BLaER1 treated with 17β-estradiol and CSF1 and Interleukin-3, amounts not matched to agents 10 nM and 100 nM (cell line): ENCODE data around the gene PPIB.
"Not testable (repeated sequence)": the region's sequence is repeated elsewhere in the genome, so short reads cannot be mapped to it uniquely, and the experiment has no call there.

ENCODE experiments used
- H3K27ac ChIP-seq, 11 experiments: shearing (Covaris generic); formaldehyde crosslinking; 2 replicates each; pipeline ENCODE4 v1.8.1; 2022
- H3K27me3 ChIP-seq, 11 experiments: shearing (Covaris generic); formaldehyde crosslinking; 2 replicates each; pipeline ENCODE4 v1.8.1; 2022
- H3K36me3 ChIP-seq, 11 experiments: shearing (Covaris generic); formaldehyde crosslinking; 2 replicates each; pipeline ENCODE4 v1.8.1; 2022
- H3K4me1 ChIP-seq, 10 experiments: shearing (Covaris generic); formaldehyde crosslinking; 2 replicates each; pipeline ENCODE4 v1.8.1; 2022
- H3K4me2 ChIP-seq, 11 experiments: shearing (Covaris generic); formaldehyde crosslinking; 2 replicates each; pipeline ENCODE4 v1.8.1; 2022
- H3K4me3 ChIP-seq, 10 experiments: shearing (Covaris generic); formaldehyde crosslinking; 2 replicates each; pipeline ENCODE4 v1.8.1; 2022
- H3K9ac ChIP-seq, 11 experiments: shearing (Covaris generic); formaldehyde crosslinking; 2 replicates each; pipeline ENCODE4 v1.8.1; 2022
- H3K9me3 ChIP-seq, 11 experiments: shearing (Covaris generic); formaldehyde crosslinking; replicated peaks in 1 of 11; 2 replicates each; pipeline ENCODE4 v1.8.1; 2022
- H4K20me1 ChIP-seq, 11 experiments: shearing (Covaris generic); formaldehyde crosslinking; 2 replicates each; pipeline ENCODE4 v1.8.1; 2022
- Cebpa-rat ChIP-seq, 11 experiments: shearing (Covaris generic); IDR thresholded peaks; 2 replicates each; pipeline ENCODE4 v1.8.1; 2022

Gene PPIB

DNA sequence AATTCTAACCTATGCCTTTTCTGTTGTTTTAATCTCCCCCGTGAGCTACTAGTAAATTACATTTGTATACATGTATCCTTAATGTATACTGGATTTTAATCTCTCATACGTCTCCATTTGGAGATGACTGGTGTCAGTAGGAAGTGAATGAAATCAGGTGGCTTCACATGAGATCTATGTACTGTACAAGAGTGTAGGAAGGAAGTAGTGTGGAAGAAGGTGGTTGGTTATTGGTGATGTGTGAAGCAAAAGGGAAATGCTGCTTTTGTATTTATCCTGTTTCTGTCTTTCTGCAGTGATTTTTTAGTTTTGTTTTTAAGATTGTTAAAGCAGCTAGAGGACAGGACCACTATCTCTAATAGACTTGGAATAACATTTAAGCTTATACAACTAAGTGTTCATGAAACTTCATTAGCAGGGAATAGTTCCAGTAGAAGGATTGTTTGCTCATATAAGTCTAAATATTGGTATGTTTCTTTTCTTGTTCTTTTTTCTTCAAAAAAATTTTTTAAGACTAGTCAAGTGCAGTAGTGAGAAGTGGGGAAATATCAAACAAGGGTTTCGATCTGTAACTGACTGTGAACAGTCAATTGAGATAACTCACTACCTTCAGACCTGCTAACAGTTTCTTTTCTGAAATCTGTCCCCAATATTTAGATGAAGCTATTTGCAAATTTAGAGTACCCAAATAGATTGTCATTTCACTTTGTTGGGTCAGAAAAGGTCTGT lies 51.7 kb downstream of the PPIB start:
- peak overlapping the region in 6 of 11 experiments; percentile 17 to 59 (median 31); a peak in 11 of 22 replicates for H3K27ac ChIP-seq
- TF ChIP-seq Cebpa-rat (IDR thresholded peaks at IDR 0.05), result no peak
- peak overlapping the region; percentile 36 to 82 (median 60) for H3K4me2 ChIP-seq

DNA sequence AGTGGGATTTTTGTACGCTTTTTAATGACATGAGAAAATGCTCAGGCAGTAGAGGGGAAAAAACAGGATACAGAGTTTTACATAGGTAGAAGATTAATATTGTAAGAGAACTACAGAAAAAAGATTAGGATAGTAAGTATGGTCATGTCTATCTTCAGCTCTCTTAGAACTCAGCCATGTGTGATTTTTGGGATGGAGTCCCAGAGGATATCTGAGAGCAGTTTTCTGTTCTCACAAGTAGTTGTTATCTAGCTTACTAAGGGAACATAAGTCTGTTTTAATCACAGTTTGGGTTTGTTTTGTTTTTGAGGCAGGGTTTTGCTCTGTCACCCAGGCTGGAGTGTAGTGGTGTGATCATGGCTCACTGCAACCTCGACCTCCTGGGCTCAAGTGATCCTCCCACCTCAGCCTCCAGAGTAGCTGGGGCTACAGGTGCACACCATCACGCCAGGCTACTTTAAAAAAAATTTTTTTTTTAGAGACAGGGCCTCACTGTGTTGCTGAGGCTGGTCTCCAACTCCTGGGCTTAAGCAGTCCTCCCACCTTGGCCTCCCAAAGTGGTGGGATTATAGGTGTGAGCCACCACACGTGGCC lies 52.6 kb downstream of the PPIB start:
- peak overlapping the region in 2 of 11 experiments; percentile 5 to 44; a peak in 2 of 22 replicates for H3K9ac ChIP-seq

More for the DNA sequence above, 51.7 kb downstream of the PPIB start:
- Histone ChIP-seq H3K9me3 (no peaks in the 10 kb centered on the region), H3K4me3 (no peak overlapping the region; a peak in 1 of 20 replicates), H3K9ac (peak overlapping the region in 2 of 11 experiments; percentile 4 to 48; a peak in 1 of 22 replicates), H3K36me3 (peaks cover 42 to 62% (median 48%) of the 10 kb centered on the region in 11 experiments), H4K20me1 (peaks cover 43 to 99% (median 73%) of the 10 kb centered on the region in 11 experiments; a peak in 21 of 22 replicates), H3K4me1 (peaks cover 23 to 93% (median 50%) of the 10 kb centered on the region in 10 experiments), H3K27me3 (no peaks in the 10 kb centered on the region)

DNA sequence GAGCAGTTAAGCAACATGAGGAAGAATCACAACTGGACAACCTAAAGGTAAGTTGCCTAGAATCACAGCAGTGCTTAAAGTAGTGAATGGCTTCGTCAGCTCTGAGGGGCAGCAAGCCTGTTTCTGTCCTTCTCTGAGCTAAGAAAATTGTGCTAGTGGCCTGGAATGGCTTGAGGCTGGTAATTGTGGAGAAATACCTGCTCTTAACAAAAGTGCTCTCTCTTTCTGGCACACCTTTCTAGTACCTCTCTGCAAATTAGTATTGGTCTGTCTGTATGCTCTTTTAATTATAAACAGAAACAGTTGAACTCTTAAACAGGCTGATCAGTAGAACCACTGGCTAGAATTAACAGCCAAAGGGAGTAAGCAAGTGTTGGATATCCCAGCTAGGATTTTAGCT lies 55.5 kb downstream of the PPIB start:
- Histone ChIP-seq H3K4me2 (peak overlapping the region in 5 of 11 experiments; percentile 4 to 94 (median 85); a peak in 7 of 22 replicates), H3K9me3 (peaks cover 0 to 9% (median 7%) of the 10 kb centered on the region in 11 experiments; a peak in 16 of 22 replicates), H3K27ac (peak overlapping the region in 4 of 11 experiments; percentile 1 to 76 (median 13); a peak in 4 of 22 replicates), H3K4me1 (peaks cover 36 to 99% (median 58%) of the 10 kb centered on the region in 10 experiments), H3K4me3 (no peak overlapping the region), H3K9ac (peak overlapping the region in 1 of 11 experiments; percentile 20; a peak in 1 of 22 replicates), H3K36me3 (peaks cover 12 to 36% (median 20%) of the 10 kb centered on the region in 11 experiments; a peak in 20 of 22 replicates), H3K27me3 (no peaks in the 10 kb centered on the region), H4K20me1 (peaks cover 47 to 100% (median 90%) of the 10 kb centered on the region in 11 experiments; a peak in 21 of 22 replicates)
- no peak for TF ChIP-seq Cebpa-rat (IDR thresholded peaks at IDR 0.05)

More for the DNA sequence above, 52.6 kb downstream of the PPIB start:
- peaks cover 33 to 56% (median 39%) of the 10 kb centered on the region in 11 experiments for H3K36me3 ChIP-seq
- H3K4me2 ChIP-seq, result peak overlapping the region; percentile 36 to 82 (median 60)
- H3K4me3 ChIP-seq, H3K27me3 ChIP-seq, H3K9me3 ChIP-seq: not testable (repeated sequence)
- peaks cover 29 to 97% (median 56%) of the 10 kb centered on the region in 10 experiments for H3K4me1 ChIP-seq
- H4K20me1 ChIP-seq, result peaks cover 47 to 98% (median 81%) of the 10 kb centered on the region in 11 experiments; a peak in 21 of 22 replicates
- peak overlapping the region in 6 of 11 experiments; percentile 28 to 46 (median 36); a peak in 9 of 22 replicates for H3K27ac ChIP-seq
